Measurements from ENCODE around the gene GPR132.

DNA sequence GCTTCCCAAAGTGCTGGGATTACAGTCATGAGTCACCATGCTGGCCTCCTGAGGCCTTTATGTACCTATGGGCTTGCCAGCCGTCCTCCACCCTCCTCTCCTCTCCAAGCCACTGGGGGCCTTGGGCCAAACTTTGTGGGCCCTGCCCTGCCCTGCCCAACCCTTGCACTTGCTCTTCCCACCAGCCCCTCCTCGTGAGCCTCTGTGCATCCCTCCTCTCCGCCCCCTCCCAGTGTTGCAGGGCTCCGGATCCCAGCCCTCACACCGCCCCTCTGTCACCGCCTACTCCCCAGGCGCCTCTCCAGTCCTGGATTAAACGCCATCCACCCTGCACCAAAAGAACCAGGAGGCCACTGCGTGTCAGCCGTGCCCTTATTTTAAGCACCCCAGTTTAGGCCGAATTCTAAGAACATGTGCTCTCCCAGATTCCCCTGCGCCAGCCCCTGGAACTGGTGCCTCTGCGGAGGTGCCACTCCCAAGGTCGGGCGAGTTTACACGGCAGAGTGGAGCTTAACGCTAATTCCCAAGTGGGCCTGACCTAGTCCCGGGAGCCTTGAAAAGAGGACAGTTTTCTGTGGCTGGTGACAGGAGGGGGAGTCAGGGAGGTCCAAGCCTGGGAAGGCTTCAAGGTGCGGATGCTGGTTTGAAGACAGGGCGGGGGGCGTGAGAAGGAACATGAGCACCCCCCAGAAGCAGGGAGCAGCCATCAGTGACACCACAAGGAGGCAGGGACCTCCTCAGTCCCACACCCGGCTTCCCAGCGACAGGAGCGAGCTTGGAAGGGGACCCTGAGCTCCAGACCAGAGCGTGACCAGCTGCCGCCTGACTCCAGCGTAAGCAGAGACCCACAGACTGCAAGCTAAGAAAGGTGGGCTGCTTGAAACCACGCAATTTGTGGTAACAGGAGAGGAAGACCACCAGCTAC is 23.1 kb downstream of the GPR132 start:
- TF ChIP-seq POLR2A (IDR thresholded peaks at IDR 0.05; ENCODE audit: low read length) (no peak), GATA1 (IDR thresholded peaks at IDR 0.05; ENCODE audit: low read depth, low read length) (no peak)

Data from erythroblast (primary cell).